ENCODE results near the gene BRSK2.

The BRSK2 gene

DNA sequence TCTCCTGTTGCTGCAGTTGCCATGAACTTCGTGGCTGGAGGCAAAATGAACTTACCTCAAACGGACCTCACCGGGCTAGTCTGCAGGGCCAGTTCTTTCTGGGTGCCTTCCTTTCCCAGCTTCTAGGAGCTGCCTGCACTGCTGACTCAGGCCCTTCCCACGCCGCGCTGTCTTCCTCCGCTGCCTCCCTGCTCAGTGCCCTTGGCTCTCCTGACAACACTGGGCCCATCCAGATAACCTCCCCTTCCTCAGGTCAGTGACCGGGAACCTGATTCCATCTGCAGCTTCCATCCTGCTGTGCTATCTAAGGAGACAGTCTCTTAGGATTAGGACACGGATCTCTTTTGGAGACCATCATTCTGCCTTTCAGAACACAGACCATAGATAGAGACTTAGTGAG is 77.5 kb downstream of the BRSK2 start:
- no peaks in the 10 kb centered on the region for H3K9me3 ChIP-seq (ENCODE audit: low read length)
- no peaks in the 10 kb centered on the region for H3K4me1 ChIP-seq (ENCODE audit: insufficient read depth, low read length)
- peaks cover 9% of the 10 kb centered on the region for H3K36me3 ChIP-seq (ENCODE audit: insufficient read depth, low read length)
- H2AFZ ChIP-seq (ENCODE audit: low read depth, low read length) = no peak overlapping the region
- no peak overlapping the region for H3K4me3 ChIP-seq (ENCODE audit: low read length)
- no peaks in the 10 kb centered on the region for H3K27me3 ChIP-seq (ENCODE audit: insufficient read depth, low read length)

GRCh38 chr11:1468002-1468401 is 78.3 kb downstream of the BRSK2 start:
- H3K9me3 ChIP-seq (ENCODE audit: low read length) = no peaks in the 10 kb centered on the region
- no peak overlapping the region for H3K4me3 ChIP-seq (ENCODE audit: low read length)
- H2AFZ ChIP-seq (ENCODE audit: low read depth, low read length) = no peak overlapping the region
- H3K4me1 ChIP-seq (ENCODE audit: insufficient read depth, low read length) = no peaks in the 10 kb centered on the region
- peaks cover 8% of the 10 kb centered on the region for H3K36me3 ChIP-seq (ENCODE audit: insufficient read depth, low read length)
- H3K27me3 ChIP-seq (ENCODE audit: insufficient read depth, low read length) = no peaks in the 10 kb centered on the region

- Histone ChIP-seq H3K9me3 (ENCODE audit: low read length) (no peaks in the 10 kb centered on the region), H3K4me3 (ENCODE audit: low read length) (no peak overlapping the region), H3K27me3 (ENCODE audit: insufficient read depth, low read length) (no peaks in the 10 kb centered on the region), H2AFZ (ENCODE audit: low read depth, low read length) (no peak overlapping the region), H3K4me1 (ENCODE audit: insufficient read depth, low read length) (no peaks in the 10 kb centered on the region), H3K36me3 (ENCODE audit: insufficient read depth, low read length) (peaks cover 3% of the 10 kb centered on the region)
Measured at GRCh38 chr11:1468473-1469066, 78.8 kb downstream of the BRSK2 start.

GRCh38 chr11:1469287-1469910 is 79.7 kb downstream of the BRSK2 start:
- Histone ChIP-seq H3K4me3 (ENCODE audit: low read length) (no peak overlapping the region), H3K9me3 (ENCODE audit: low read length) (no peaks in the 10 kb centered on the region), H3K27me3 (ENCODE audit: insufficient read depth, low read length) (no peaks in the 10 kb centered on the region), H3K36me3 (ENCODE audit: insufficient read depth, low read length) (peaks cover 3% of the 10 kb centered on the region), H2AFZ (ENCODE audit: low read depth, low read length) (no peak overlapping the region), H3K4me1 (ENCODE audit: insufficient read depth, low read length) (no peaks in the 10 kb centered on the region)

GRCh38 chr11:1469911-1470680 is 80.4 kb downstream of the BRSK2 start:
- H3K27me3 ChIP-seq (ENCODE audit: insufficient read depth, low read length) = no peaks in the 10 kb centered on the region
- H3K9me3 ChIP-seq (ENCODE audit: low read length) = no peaks in the 10 kb centered on the region
- H3K4me3 ChIP-seq (ENCODE audit: low read length) = no peak overlapping the region
- peaks cover 3% of the 10 kb centered on the region for H3K36me3 ChIP-seq (ENCODE audit: insufficient read depth, low read length)
- no peaks in the 10 kb centered on the region for H3K4me1 ChIP-seq (ENCODE audit: insufficient read depth, low read length)
- no peak overlapping the region for H2AFZ ChIP-seq (ENCODE audit: low read depth, low read length)

DNA sequence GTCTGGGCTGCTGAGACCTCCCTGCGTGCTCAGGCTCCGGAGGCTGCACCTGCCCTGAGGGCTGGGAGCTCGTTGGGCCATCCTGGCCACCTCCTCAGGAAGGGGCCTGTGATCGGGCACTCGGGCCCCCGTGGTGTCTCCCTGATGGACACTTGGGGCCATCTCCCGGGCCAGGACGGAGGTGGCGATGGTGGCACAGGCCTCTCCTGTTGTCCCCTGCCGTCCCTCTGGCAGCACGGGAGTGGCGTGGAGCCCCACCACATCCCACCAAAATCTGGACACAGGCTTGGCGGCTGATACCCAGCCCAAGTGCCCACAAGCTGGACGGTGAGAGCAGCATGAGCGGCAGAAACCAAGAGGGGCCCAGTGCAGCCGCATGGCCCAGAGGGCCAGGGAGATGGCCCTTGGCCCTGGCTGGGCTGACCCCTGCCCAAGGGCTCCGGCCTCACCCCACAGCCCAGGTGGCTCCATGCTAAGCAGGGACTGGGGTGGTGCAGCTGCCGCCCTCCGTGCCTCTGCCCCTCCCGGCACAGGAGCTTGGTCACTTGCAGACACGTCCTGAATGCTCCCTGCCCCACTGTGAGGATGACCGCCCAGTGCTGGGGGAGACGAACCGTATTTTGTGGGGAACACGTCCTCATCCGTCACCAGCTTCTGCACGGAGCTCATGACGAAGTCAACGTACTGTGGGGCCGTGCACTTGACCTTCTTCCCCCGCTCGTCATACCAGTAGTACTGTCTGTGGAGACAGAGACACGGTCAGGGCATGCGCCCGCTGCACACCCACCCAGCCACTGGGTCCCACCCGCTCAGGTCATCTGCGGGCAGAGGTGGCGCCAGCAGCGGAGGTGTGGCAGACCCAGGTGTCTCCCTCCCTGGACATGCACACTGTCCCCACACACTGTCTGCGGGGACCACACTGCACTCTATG is 81.2 kb downstream of the BRSK2 start:
- Histone ChIP-seq H3K4me1 (ENCODE audit: insufficient read depth, low read length) (no peaks in the 10 kb centered on the region), H2AFZ (ENCODE audit: low read depth, low read length) (no peak overlapping the region)

DNA sequence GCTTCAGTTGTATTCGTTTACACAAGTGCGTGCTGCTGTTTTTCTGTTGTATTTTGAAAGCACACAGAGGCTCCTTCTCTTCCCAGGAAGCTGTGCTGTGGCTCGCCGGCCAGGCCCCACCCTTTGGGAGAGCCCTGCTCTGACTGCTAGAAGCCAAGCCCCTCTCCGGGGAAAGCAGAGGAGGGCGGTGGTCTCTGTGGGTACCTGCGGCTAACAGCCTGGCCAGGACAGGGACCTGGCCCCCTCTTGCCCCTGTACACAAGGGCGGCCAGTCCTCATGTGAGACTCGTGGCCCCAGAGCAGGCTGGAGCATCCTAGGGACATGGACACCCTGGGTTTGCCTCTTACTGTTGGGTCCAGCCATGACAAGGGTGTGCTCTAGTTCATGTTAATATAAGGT is 82.0 kb downstream of the BRSK2 start:
- H2AFZ ChIP-seq (ENCODE audit: low read depth, low read length) = no peak overlapping the region
- no peak overlapping the region for H3K4me3 ChIP-seq (ENCODE audit: low read length)
- no peaks in the 10 kb centered on the region for H3K4me1 ChIP-seq (ENCODE audit: insufficient read depth, low read length)
- H3K36me3 ChIP-seq (ENCODE audit: insufficient read depth, low read length) = peaks cover 6% of the 10 kb centered on the region
- H3K9me3 ChIP-seq (ENCODE audit: low read length) = no peaks in the 10 kb centered on the region
- no peaks in the 10 kb centered on the region for H3K27me3 ChIP-seq (ENCODE audit: insufficient read depth, low read length)

More for the DNA sequence above, 81.2 kb downstream of the BRSK2 start:
- Histone ChIP-seq H3K27me3 (ENCODE audit: insufficient read depth, low read length) (no peaks in the 10 kb centered on the region), H3K36me3 (ENCODE audit: insufficient read depth, low read length) (peaks cover 6% of the 10 kb centered on the region), H3K9me3 (ENCODE audit: low read length) (no peaks in the 10 kb centered on the region), H3K4me3 (ENCODE audit: low read length) (no peak overlapping the region)

DNA sequence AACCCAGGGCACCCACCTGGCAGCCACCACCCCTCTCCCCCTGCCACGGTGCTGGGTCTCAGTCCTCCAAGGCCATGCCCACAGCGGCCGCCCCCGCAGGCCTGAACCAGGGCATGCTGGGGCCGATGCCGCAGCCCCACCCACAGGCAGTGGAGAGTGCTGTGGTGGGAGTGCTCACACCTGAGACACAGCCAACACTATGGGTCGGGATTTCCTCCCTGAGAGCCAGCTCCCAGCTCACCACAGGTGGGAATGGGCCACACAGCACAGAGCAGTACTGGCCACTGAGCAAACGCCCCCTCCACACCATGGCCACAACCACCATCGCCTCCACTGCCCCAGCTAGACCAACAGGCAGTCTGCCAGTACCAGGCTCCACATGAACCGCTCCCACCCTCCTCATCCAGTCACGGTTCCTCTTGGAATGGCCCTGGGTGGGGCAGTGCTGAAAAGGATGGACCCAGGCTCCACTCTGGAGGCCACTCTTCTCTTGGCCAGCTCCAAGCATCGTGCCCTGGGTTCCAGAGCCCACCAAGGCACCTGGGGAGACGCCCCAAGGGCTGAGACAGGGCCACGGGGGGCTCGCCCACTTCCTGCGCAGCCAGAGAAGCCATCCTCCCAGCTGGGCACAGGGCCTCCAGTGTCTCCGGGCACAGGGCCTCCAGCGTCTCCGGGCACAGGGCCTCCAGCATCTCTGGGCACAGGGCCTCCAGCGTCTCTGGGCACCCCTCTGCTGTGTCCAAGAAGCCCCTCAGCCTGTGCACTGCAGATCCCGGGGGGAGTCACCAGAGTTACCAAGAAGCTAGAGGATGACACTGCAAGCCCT is 82.7 kb downstream of the BRSK2 start:
- no peaks in the 10 kb centered on the region for H3K27me3 ChIP-seq (ENCODE audit: insufficient read depth, low read length)
- H3K36me3 ChIP-seq (ENCODE audit: insufficient read depth, low read length) = peaks cover 6% of the 10 kb centered on the region
- no peak overlapping the region for H2AFZ ChIP-seq (ENCODE audit: low read depth, low read length)
- H3K4me1 ChIP-seq (ENCODE audit: insufficient read depth, low read length) = no peaks in the 10 kb centered on the region
- H3K4me3 ChIP-seq (ENCODE audit: low read length) = no peak overlapping the region
- no peaks in the 10 kb centered on the region for H3K9me3 ChIP-seq (ENCODE audit: low read length)

DNA sequence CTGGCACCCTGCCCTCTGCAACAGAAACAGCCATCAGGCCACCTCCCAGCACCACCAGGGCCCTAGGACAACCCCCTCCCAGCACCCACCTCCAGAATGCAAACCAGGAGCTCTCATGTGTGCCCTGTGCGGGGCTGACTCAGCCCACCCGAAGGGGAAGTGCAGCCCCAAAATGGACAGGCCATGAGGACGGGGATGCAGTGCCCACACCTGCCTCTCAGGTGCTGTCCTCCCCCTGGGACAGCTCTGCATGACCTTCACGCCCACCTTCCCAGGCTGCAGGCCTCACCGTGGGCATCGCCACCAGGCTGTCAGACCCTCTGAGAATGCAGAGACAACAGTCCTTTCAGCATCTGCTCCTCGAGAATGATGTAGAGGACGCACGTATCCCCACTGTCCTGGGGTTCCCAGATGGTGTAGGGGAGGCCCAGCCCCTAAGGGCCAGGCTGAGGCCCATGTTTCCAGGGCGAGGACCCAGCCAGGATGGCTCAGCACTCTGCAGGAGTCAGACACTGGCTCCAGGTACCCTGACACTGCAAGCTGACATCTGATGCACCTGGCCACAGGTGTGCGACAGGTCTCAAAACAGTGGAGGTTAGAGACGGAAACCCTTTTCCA is 83.4 kb downstream of the BRSK2 start:
- Histone ChIP-seq H3K4me3 (ENCODE audit: low read length) (no peak overlapping the region), H3K36me3 (ENCODE audit: insufficient read depth, low read length) (peaks cover 6% of the 10 kb centered on the region), H2AFZ (ENCODE audit: low read depth, low read length) (no peak overlapping the region), H3K4me1 (ENCODE audit: insufficient read depth, low read length) (no peaks in the 10 kb centered on the region), H3K27me3 (ENCODE audit: insufficient read depth, low read length) (no peaks in the 10 kb centered on the region), H3K9me3 (ENCODE audit: low read length) (no peaks in the 10 kb centered on the region)

DNA sequence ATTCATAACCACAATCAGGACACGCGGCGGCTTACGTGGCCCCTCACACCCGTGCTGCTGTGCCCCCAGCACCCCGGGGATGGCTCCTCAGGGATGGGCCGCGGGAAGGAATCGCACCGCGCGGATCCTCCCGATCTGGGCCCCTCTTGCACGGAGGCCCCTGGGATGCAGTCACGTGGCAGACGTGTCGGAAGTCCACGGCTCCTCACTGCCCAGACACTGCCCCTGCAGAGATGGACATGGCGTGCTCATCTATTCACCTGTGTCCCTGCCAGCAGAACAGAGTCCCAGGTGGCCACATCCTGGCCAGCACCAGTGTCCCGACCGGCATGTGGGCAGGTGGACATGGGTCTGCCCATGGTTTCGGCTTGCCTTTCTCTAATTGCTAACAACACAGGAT is 84.1 kb downstream of the BRSK2 start:
- no peak overlapping the region for H3K4me3 ChIP-seq (ENCODE audit: low read length)
- H2AFZ ChIP-seq (ENCODE audit: low read depth, low read length) = no peak overlapping the region

GRCh38 chr11:1475841-1476240 is 86.1 kb downstream of the BRSK2 start:
- no peaks in the 10 kb centered on the region for H3K4me1 ChIP-seq (ENCODE audit: insufficient read depth, low read length)
- no peaks in the 10 kb centered on the region for H3K9me3 ChIP-seq (ENCODE audit: low read length)
- H3K4me3 ChIP-seq (ENCODE audit: low read length) = no peak overlapping the region
- peaks cover 22% of the 10 kb centered on the region for H3K36me3 ChIP-seq (ENCODE audit: insufficient read depth, low read length)
- no peaks in the 10 kb centered on the region for H3K27me3 ChIP-seq (ENCODE audit: insufficient read depth, low read length)
- H2AFZ ChIP-seq (ENCODE audit: low read depth, low read length) = no peak overlapping the region

More for the DNA sequence above, 84.1 kb downstream of the BRSK2 start:
- H3K27me3 ChIP-seq (ENCODE audit: insufficient read depth, low read length) = no peaks in the 10 kb centered on the region
- H3K4me1 ChIP-seq (ENCODE audit: insufficient read depth, low read length) = no peaks in the 10 kb centered on the region
- H3K36me3 ChIP-seq (ENCODE audit: insufficient read depth, low read length) = peaks cover 6% of the 10 kb centered on the region
- H3K9me3 ChIP-seq (ENCODE audit: low read length) = no peaks in the 10 kb centered on the region

Data from neuron (in vitro differentiated cells).